ENCODE measurements around the gene CDK6. TPM values are rescaled to one million over a fixed set of nuclear protein-coding genes. Genes with fewer than 3 reads are reported as not detected.
A peak's percentile ranks its signal among the peaks of the same experiment; 100 is the strongest.

Gene CDK6
- total RNA-seq, 1 donor from 2014 or later, result 274 TPM

DNA sequence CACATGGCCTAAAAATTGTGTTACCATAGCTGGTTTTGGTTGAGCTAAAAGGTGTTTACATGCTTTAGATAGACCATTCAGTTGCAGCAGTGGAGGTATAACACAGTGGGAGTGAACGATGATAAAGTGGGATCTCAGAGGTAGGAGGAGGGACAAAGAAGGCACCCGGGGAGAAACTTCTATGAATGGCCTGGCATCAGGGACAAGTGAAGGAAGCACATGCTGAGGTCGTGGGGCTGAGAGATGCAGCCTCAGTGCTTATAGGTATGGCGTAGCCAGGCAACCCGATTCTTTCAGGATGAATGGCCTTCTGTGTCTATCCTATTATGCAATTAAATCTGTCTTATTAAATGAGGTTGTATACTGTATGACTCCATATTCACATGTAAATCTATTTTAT is 3.9 kb upstream of the CDK6 start:
- intact Hi-C loops (cut with micrococcal nuclease), result no loop called here
- peaks cover 10% of the 10 kb centered on the region for H3K9me3 Mint-ChIP-seq
- H3K27me3 Mint-ChIP-seq, result peaks cover 47% of the 10 kb centered on the region
- no peak overlapping the region for H3K27ac Mint-ChIP-seq
- no peak overlapping the region for H3K4me3 Mint-ChIP-seq
- no peak for DNase-seq
- peaks cover 14% of the 10 kb centered on the region for H3K4me1 Mint-ChIP-seq
- peaks cover 9% of the 10 kb centered on the region for H3K36me3 Mint-ChIP-seq (ENCODE audit: low read depth)

DNA sequence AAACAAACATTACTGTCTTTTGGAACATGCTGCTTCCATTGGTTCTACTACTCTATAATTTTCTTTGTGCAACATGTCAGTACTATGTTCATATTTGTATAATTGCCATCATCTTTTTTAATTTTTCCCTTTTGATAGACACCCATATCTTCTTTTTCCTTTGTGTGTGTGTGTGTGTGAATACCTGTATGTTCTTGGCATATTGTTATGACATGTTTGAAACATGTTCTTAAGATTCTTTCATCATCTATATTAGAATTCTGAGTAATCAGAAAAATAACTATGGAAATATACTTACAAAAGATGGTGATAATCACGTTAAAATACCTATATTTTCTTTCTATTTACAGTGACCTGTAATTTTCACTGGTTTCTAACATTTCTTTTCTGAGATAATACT is 3.5 kb upstream of the CDK6 start:
- Mint-ChIP-seq H3K4me3 (no peak overlapping the region), H3K27me3 (peaks cover 47% of the 10 kb centered on the region), H3K36me3 (ENCODE audit: low read depth) (peaks cover 10% of the 10 kb centered on the region), H3K27ac (no peak overlapping the region), H3K4me1 (peaks cover 14% of the 10 kb centered on the region), H3K9me3 (peaks cover 10% of the 10 kb centered on the region)
- intact Hi-C loops (cut with micrococcal nuclease), result loop anchor here (5.0 to 10.0 kb wide), 2 partner anchors 395 to 708 kb away; partner anchors contain the start of genes CYP51A1 and GATAD1
- no peak for DNase-seq

DNA sequence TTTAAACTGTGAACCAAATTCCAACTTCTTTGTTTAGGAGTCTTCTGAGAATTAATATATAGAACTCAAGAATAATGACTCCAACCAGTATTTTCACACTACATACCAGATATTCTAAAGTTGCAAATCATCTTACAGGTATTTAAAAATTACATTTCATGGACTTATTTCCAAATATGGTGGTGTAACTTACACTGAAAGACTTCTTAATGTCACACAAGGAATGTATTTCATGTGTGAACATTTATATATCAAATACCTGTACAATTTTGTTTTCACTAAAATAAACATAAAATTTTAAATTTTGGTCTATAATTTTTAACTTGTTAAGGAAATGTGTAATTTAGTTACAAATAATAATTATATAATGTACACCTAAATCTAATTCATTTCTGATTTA is 2.6 kb upstream of the CDK6 start:
- intact Hi-C loops (cut with micrococcal nuclease), result loop anchor here (5.0 to 10.0 kb wide), 2 partner anchors 394 to 707 kb away; partner anchors contain the start of genes CYP51A1 and GATAD1

DNA sequence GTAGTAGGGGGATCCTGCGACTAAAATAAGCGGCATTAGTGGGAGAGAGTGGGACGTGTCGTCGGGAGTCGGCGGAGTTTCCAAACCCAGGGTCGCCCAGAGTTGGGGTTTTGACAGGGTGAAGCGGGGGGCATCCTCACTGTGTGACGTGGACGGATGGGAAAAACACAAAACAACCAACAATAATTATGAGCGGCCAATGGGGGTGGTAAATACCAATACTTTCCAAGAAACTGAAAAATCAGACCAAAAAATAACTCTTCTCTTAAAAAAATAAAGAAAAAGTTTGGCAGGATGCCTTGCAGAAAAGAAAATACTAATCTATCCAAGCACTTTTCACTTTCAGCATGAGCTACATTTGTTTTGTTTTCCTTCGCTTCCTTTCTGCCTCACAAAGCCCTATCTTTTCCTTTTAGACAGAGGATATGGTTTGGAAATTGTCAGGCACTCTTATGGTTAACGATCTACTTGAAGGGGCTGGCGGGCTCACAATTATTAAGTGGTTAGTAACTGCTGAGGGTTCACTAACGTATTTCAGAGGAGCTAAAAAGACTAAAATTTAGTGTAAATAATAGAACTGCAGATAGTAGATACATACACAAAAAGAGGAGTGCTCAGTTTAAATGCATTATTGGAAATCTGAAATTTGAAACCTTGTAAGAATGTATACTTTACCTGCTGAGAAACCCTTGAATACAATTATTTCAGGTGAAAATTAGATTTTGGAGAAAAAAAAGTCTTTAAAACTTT is 802 bp upstream of the CDK6 start:
- Mint-ChIP-seq H3K4me1 (peaks cover 19% of the 10 kb centered on the region), H3K4me3 (peak overlapping the region; percentile 99), H3K9me3 (no peaks in the 10 kb centered on the region), H3K36me3 (ENCODE audit: low read depth) (peaks cover 29% of the 10 kb centered on the region), H3K27me3 (peaks cover 36% of the 10 kb centered on the region), H3K27ac (peak overlapping the region; percentile 97)
- no peak for DNase-seq
- intact Hi-C loops (cut with micrococcal nuclease), result loop anchor here (1.0 to 10.0 kb wide), 10 partner anchors 10 to 705 kb away; partner anchors contain the start of genes CYP51A1, GATAD1, SAMD9 and VPS50

More for the DNA sequence above, 2.6 kb upstream of the CDK6 start:
- Mint-ChIP-seq H3K9me3 (peaks cover 8% of the 10 kb centered on the region), H3K36me3 (ENCODE audit: low read depth) (peaks cover 13% of the 10 kb centered on the region), H3K4me1 (peaks cover 14% of the 10 kb centered on the region), H3K27me3 (peaks cover 47% of the 10 kb centered on the region), H3K27ac (no peak overlapping the region), H3K4me3 (no peak overlapping the region)
- no peak for DNase-seq

DNA sequence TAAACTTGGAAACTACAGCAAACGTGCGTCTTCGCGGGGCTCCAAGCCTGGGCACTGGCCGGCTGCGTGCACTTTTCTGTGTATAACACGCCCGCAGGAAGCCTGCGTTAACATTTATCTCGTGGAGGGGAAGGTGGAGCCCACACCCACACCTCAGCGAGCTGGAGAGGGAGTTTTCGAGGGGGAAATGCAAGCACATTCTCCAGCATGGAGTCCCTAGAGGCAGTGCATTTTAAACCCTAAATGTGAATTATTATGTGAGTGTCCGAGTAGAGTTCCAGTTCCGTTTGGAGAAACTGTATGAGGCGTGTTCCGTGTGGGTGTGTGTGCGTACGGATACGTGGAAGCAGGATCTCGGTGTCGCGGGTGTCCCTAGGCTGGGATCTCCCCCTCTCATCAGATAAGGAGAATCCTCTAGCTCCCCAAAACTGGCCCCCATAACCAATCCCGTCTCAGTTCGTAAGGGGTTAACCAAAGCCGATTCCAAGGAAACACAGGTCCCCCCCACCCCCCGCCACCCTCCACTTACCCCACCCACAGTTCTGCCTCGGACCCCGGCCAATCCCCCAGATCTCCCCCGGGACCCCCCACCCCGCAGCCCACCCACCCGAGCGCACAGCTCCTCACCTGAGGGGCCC is 403 bp downstream of the CDK6 start:
- H3K4me1 Mint-ChIP-seq, result peaks cover 24% of the 10 kb centered on the region
- peaks cover 26% of the 10 kb centered on the region for H3K27me3 Mint-ChIP-seq
- H3K9me3 Mint-ChIP-seq, result no peaks in the 10 kb centered on the region
- DNase-seq, result peak; percentile 85
- H3K36me3 Mint-ChIP-seq (ENCODE audit: low read depth), result peaks cover 41% of the 10 kb centered on the region
- intact Hi-C loops (cut with micrococcal nuclease), result loop anchor here (1.0 to 10.0 kb wide), 8 partner anchors 19 to 704 kb away; partner anchors contain the start of genes CYP51A1, GATAD1, SAMD9 and VPS50
- H3K27ac Mint-ChIP-seq, result peak overlapping the region; percentile 100
- peak overlapping the region; percentile 99 for H3K4me3 Mint-ChIP-seq

DNA sequence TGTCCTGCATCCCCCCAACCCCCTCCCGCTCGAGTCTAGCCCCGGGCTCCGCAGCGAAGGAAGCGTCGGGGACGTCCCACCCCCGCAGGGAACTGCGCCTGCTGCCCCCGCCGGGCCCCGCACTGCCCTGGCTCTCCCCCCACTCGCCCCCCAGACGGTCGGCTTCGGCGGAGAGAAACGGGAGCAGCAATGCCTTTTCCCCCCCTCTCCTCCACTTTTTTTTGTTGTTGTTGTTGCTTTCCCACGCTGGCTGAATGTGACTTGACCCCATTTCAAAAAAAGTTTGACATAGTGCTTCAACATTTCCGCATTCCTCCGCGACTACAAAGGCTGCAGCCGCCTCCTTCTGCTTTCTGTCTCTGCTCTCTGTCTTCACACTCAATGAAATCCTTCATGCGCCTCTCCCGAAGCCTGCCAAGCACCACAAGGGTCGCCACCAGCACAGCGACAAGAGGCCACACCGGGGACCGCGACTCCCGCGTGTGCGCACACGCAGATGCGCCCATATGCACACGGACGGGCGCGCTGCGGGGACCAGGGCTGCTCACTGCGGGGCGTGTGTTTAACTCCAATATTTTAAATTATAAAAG is 1.0 kb downstream of the CDK6 start:
- Mint-ChIP-seq H3K4me1 (peaks cover 29% of the 10 kb centered on the region), H3K9me3 (no peaks in the 10 kb centered on the region), H3K4me3 (peak overlapping the region; percentile 99), H3K27me3 (peaks cover 20% of the 10 kb centered on the region), H3K27ac (peak overlapping the region; percentile 100), H3K36me3 (ENCODE audit: low read depth) (peaks cover 47% of the 10 kb centered on the region)
- peak; percentile 86 for DNase-seq
- intact Hi-C loops (cut with micrococcal nuclease), result loop anchor here (5.0 to 10.0 kb wide), 2 partner anchors 391 to 703 kb away; partner anchors contain the start of genes CYP51A1 and GATAD1

DNA sequence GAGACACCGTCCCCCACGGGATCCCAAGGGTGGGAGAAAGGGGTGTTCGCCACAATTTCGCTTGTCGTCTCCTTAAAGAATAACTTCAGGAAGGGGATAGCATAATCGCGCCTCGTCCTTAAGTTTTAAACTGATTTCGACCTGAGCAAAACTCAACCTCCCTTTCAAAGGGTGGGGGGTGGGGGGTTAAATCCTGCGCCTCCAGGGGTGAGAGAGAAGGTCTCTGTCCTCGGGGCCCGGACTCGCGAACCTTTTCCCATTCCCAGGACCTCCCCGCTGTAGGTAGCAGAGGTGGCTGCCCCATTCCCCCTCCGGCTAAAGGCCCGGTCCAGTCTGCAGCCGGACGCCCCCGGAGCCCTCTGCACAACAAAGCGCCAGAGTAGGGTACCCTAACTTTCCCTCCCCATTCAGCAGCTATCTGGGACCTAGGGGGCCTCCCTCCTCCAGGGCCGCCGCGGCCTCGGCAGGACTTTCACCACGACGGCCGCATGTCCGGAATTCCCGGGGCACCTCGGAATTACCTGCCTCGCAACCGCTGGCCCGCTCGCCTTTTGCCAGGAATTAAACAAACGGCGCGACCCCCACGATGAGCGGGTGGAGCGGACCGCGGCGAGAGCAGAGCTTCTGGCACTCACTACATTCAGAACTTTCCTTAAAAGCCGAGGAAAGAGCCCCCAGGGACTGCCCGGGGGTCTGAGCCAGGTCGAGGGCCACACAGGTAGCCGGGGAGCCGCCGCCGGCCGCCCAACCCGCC is 1.7 kb downstream of the CDK6 start:
- peaks cover 34% of the 10 kb centered on the region for H3K4me1 Mint-ChIP-seq
- intact Hi-C loops (cut with micrococcal nuclease), result loop anchor here (1.0 to 10.0 kb wide), 6 partner anchors 203 to 702 kb away; partner anchors contain the start of genes CYP51A1, FAM133B, GATAD1 and PEX1
- peaks cover 48% of the 10 kb centered on the region for H3K36me3 Mint-ChIP-seq (ENCODE audit: low read depth)

DNA sequence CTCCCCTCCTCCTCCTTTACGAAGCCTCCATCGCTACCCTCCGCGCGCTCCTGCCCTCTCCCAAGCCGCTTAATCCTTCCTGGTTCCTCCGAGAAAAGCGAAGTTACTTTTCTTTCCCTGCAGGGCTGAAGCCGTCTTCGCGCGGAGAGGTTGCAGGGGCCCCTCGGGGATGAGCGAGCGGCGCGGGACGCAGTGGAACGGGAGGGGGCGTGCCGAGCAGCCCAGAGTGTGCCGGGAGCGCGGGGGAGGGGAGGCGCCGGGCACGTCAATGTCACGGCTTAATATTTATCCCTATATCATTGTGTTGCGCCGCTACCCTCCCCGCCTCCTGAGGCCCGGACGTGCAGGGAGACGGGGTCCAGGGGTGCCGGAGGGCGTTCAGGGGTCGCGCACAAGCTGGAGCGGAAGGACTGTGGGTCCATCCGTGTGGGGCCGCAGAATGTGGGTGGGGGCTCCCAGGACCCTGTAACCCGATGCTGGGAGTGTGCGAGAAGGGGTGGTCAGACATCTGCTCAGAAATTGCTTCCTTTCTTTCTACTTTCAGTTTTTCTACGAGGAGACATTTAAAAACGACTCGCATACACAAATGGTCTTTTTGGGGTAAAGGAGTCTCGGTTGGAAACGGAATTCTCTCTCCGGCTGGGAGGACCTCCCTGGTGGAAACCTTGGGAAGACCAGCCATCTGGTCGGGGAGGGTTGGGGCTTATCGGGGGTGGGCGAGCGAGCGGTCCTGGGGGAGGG is 2.4 kb downstream of the CDK6 start:
- peak; percentile 94 for DNase-seq
- Mint-ChIP-seq H3K27ac (peak overlapping the region; percentile 100), H3K4me3 (peak overlapping the region; percentile 99), H3K4me1 (peaks cover 38% of the 10 kb centered on the region), H3K9me3 (no peaks in the 10 kb centered on the region), H3K27me3 (peaks cover 10% of the 10 kb centered on the region), H3K36me3 (ENCODE audit: low read depth) (peaks cover 48% of the 10 kb centered on the region)
- intact Hi-C loops (cut with micrococcal nuclease), result loop anchor here (1.0 to 10.0 kb wide), 12 partner anchors 37 to 389 kb away; partner anchors contain the start of genes FAM133B, GATAD1, PEX1 and RBM48

More for the DNA sequence above, 1.7 kb downstream of the CDK6 start:
- peaks cover 13% of the 10 kb centered on the region for H3K27me3 Mint-ChIP-seq
- peak; percentile 69 for DNase-seq
- H3K4me3 Mint-ChIP-seq, result peak overlapping the region; percentile 99
- no peaks in the 10 kb centered on the region for H3K9me3 Mint-ChIP-seq
- H3K27ac Mint-ChIP-seq, result peak overlapping the region; percentile 100

DNA sequence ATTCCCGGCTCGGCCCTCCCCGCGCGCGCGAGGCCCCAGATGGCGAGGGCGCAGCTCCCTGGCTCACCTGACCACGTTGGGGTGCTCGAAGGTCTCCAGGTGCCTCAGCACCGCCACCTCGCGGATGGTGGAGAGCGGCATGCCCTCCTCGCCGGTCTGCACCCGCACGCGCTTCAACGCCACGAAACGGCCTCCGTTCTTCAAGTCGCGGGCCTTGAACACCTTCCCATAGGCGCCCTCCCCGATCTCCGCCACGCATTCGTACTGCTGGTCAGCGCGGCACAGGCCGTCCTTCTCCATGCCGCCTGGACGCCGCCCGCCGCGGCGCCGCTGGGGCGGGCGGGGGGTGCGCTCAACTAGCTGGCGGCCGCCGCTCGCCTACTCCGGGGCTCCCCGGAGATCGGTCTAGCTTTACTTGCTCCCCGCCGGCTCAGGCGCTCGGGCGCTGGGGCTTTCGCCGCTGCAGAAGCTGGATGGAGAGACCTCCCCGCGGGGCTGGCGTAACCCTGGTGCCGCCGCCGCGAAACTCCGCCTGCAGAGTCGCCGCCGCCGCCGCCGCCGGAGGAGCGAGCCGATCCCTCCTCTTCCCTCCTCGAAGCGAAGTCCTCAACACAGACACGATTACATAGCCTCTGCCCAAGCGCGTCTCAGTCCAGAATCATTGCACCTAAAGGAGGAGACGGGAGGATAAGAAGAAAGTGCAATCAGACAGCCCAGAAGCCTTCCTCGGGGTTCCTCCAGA is 3.2 kb downstream of the CDK6 start:
- peaks cover 6% of the 10 kb centered on the region for H3K27me3 Mint-ChIP-seq
- DNase-seq, result peak; percentile 97
- H3K4me1 Mint-ChIP-seq, result peaks cover 40% of the 10 kb centered on the region
- intact Hi-C loops (cut with micrococcal nuclease), result loop anchor here (1.0 to 10.0 kb wide), 8 partner anchors 36 to 388 kb away; partner anchors contain the start of gene GATAD1
- H3K4me3 Mint-ChIP-seq, result peak overlapping the region; percentile 99
- no peaks in the 10 kb centered on the region for H3K9me3 Mint-ChIP-seq
- H3K27ac Mint-ChIP-seq, result peak overlapping the region; percentile 100
- H3K36me3 Mint-ChIP-seq (ENCODE audit: low read depth), result peaks cover 50% of the 10 kb centered on the region

DNA sequence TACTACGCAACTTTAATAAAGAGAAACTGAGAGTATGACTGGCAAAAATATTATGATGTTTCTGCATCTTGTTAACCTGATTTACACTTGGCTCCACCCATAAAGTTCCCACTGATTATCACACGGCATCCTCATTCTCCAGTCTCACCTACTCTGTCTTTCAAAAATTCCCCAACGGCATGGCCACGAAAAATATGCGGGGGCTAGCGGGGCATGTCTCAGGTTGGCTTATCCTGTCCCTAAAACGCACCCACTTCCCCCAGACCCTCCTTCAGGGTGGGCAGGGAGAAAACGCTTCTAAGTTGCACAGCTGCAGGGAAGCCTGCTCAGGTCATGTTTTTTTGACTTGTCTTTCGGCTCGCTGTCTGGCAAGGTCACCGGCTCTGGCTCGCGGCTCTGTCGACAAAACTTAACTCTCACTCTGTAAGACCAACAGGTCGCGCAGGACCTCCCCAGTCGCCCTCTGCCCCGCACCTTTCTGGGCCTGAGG is 3.8 kb downstream of the CDK6 start:
- Mint-ChIP-seq H3K4me1 (peaks cover 41% of the 10 kb centered on the region), H3K4me3 (peak overlapping the region; percentile 99), H3K9me3 (no peaks in the 10 kb centered on the region), H3K36me3 (ENCODE audit: low read depth) (peaks cover 52% of the 10 kb centered on the region), H3K27ac (peak overlapping the region; percentile 100), H3K27me3 (peaks cover 6% of the 10 kb centered on the region)
- no peak for DNase-seq
- intact Hi-C loops (cut with micrococcal nuclease), result loop anchor here (1.0 to 10.0 kb wide), 11 partner anchors 19 to 388 kb away; partner anchors contain the start of gene GATAD1

DNA sequence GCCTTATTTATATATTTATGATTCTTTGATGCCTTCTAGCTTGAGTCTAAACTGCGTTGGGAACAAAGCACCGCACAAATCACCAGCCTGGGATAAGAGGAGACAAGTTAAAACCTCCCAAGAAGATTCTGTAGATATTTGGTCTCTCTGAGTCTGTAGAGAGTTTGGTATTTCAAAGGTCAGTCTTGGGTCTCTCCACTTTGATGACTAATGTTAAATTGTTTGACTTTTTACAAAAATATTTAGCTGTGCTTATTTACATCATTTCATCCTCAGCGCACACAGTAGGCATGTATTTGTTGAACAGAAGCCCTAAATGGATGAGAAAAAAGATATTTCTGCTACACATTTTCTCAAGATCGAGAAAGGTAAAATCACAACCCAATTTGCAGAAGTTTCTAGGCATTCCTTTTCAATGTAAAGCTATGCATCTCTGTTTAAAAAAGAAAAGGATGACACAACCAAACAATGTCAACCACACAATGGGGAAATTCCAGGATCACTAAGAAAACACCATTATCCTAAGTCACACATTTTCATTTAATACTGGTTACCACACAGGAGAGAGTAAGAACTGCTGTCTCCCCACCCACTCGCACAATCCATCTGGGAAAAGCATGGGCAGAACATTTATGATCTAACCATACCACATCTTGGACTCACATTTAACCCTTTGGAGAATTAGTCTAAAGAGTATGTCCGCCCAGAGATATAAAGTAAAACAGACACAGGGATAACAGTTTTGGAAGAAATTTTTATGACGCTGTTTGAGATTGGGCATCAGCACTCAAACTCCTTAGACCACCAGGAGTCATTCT is 4.4 kb downstream of the CDK6 start:
- H3K4me3 Mint-ChIP-seq, result peak overlapping the region; percentile 99
- H3K4me1 Mint-ChIP-seq, result peaks cover 42% of the 10 kb centered on the region
- intact Hi-C loops (cut with micrococcal nuclease), result loop anchor here (1.0 to 10.0 kb wide), 7 partner anchors 19 to 387 kb away; partner anchors contain the start of gene GATAD1
- peak overlapping the region; percentile 100 for H3K27ac Mint-ChIP-seq
- DNase-seq, result peak; percentile 71
- no peaks in the 10 kb centered on the region for H3K9me3 Mint-ChIP-seq
- peaks cover 57% of the 10 kb centered on the region for H3K36me3 Mint-ChIP-seq (ENCODE audit: low read depth)
- peaks cover 1% of the 10 kb centered on the region for H3K27me3 Mint-ChIP-seq

Measured in activated CD4-positive, alpha-beta T cell treated with anti-CD3 and anti-CD28 coated beads, Interleukin-2, amount 10 ng/mL, durations not matched to agents 24 days and 14 days (primary cell).